Prostate gland (tissue), 2 donors: Measurements from ENCODE around the gene MACO1. TPM values are rescaled to one million over a fixed set of nuclear protein-coding genes. Genes with fewer than 3 reads are reported as not detected.

Source experiments
- DNase-seq: peaks from one replicate; pipeline ENCODE4 v3.0.0-alpha.2; 2019; ENCODE audit warnings: low spot score
- H3K27ac ChIP-seq, 2 donors: fragments of 200-600 bp; sonication (generic); 2 replicates each; pipeline ENCODE4 v1.5.1; 2017 to 2019
- H3K27me3 ChIP-seq: fragments of 200-600 bp; sonication (generic); replicated peaks from 2 replicates; pipeline ENCODE4 v1.5.1; 2019; ENCODE audit not compliant: insufficient read depth
- H3K36me3 ChIP-seq, 2 donors: fragments of 200-600 bp; sonication (generic); 1 replicate in 1 of 2; 2 replicates in 1 of 2; pipeline versions ENCODE4 v1.5.1 to v1.8.1; 2017 to 2019
- H3K4me1 ChIP-seq: fragments of 200-600 bp; sonication (generic); replicated peaks from 2 replicates; pipeline ENCODE4 v1.5.1; 2019
- H3K4me3 ChIP-seq, 2 donors: fragments of 200-600 bp; sonication (generic); 2 replicates each; pipeline ENCODE4 v1.5.1; 2017 to 2019
- H3K9me3 ChIP-seq: fragments of 200-600 bp; sonication (generic); 2 replicates; pipeline ENCODE4 v1.5.1; 2017
- POLR2A ChIP-seq: fragments of 450-650 bp; IDR thresholded peaks from one replicate; pipeline ENCODE4 v1.6.1; 2016; ENCODE audit warnings: antibody characterized with exemption, mild to moderate bottlenecking
- POLR2AphosphoS5 ChIP-seq: sonication (generic); formaldehyde crosslinking; IDR thresholded peaks from one replicate; pipeline ENCODE4 v1.6.1; 2017; ENCODE audit warnings: antibody characterized with exemption
- WGBS: methylation state at CpG from one replicate; pipeline ENCODE4 v1.1.5; 2018; 5-methylcytosine and 5-hydroxymethylcytosine counted together
- intact Hi-C: fragments of 100-400 bp; cut with DNase I; formaldehyde crosslinking; loops from one replicate; pipeline ENCODE4 v1.14.2; 2022
- total RNA-seq, 2 donors: library from RNA; depleted of rRNA; stranded (reverse); fragments of >200 nt; gene quantifications; one replicate each; pipeline ENCODE4 v1.1.0, GENCODE V29; 2016
- TF ChIP-seq, protein P1 (sequence below), 4 experiments: fragments of 200-600 bp in 2 of 4; fragments of 450-650 bp in 2 of 4; sonication (generic) in 2 of 4; IDR thresholded peaks; 1 replicate in 3 of 4; 2 replicates in 1 of 4; pipeline ENCODE4 v1.5.1; 2016 to 2019; ENCODE audit warnings: antibody characterized with exemption in 4 of 4, mild to moderate bottlenecking in 2 of 4, moderate library complexity in 2 of 4

The MACO1 gene
- total RNA-seq, 2 donors from 2014 or later: 25.5 to 31.0 TPM

DNA sequence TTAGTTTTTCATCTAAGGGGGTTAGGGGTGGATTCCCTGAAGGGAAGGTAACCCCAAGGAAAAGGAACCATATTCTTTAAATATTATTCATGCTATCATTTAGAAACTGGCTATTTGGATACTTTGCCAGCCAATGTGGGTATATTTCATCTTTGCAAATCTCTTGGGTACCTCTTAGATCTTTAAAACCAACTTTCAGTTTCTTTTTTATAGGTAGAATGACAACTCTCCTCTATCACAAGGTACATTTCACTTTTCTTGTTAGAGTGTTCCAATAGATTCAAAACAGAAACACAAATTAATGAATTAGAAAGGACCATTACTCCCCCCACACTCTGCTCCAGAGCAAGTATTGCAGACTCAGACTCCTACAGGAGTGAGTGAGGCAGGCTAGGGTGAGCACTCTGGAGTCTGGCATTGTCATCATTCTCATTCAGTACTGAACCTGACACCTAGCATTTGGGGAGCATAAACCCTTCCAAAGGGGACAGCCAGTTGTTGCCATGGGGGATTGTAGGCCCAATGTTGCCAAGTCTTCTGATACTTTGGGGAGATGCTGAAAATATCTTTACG, 43.0 kb downstream of the MACO1 start:
- intact Hi-C loops: no loop called here
- TF ChIP-seq POLR2AphosphoS5: no peak
- TF ChIP-seq, protein P1, sequence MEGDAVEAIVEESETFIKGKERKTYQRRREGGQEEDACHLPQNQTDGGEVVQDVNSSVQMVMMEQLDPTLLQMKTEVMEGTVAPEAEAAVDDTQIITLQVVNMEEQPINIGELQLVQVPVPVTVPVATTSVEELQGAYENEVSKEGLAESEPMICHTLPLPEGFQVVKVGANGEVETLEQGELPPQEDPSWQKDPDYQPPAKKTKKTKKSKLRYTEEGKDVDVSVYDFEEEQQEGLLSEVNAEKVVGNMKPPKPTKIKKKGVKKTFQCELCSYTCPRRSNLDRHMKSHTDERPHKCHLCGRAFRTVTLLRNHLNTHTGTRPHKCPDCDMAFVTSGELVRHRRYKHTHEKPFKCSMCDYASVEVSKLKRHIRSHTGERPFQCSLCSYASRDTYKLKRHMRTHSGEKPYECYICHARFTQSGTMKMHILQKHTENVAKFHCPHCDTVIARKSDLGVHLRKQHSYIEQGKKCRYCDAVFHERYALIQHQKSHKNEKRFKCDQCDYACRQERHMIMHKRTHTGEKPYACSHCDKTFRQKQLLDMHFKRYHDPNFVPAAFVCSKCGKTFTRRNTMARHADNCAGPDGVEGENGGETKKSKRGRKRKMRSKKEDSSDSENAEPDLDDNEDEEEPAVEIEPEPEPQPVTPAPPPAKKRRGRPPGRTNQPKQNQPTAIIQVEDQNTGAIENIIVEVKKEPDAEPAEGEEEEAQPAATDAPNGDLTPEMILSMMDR (IDR thresholded peaks at IDR 0.05): no peak
- H3K27me3 ChIP-seq: no peaks in the 10 kb centered on the region
- H3K4me3 ChIP-seq: no peak overlapping the region
- WGBS: 94% methylated on average over 1 of the region's 1 CpG
- no peaks in the 10 kb centered on the region for H3K4me1 ChIP-seq
- no peak overlapping the region for H3K27ac ChIP-seq
- H3K36me3 ChIP-seq: no peaks in the 10 kb centered on the region
- no peaks in the 10 kb centered on the region for H3K9me3 ChIP-seq
- no peak for DNase-seq

DNA sequence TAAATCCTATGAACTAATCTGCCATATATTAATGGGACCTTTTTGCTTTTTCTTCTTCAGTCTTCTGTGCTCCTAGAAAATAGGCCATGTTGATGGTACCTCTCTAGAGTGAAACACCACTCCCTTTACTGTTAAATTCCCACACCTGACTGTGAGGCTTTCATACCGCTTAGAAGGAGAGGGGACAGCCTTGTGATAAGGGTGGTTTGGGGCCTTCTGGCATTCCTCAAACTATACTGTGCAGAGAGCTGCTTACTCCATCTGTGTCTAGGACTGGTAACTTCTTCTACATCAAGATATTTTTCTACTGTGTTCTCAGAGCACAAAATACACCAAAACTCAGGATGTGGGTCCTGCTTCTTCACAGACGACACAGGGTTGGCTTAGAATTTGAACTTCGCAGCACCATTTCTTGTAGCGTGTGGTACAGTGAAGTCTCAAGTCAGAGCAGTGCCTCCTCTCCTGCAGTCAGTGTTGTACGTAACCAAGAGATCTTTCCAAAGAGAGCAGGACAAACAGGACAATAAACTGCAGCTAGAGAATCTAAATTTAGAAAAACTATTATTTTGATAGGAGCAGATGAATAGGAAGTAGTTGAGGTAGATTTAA, 43.8 kb downstream of the MACO1 start:
- no peak for DNase-seq
- TF ChIP-seq, protein P1 (IDR thresholded peaks at IDR 0.05): no peak
- TF ChIP-seq POLR2A (no peak), POLR2AphosphoS5 (no peak)
- Histone ChIP-seq H3K4me3 (no peak overlapping the region), H3K4me1 (peaks cover 6% of the 10 kb centered on the region), H3K27ac (no peak overlapping the region), H3K27me3 (no peaks in the 10 kb centered on the region), H3K9me3 (no peaks in the 10 kb centered on the region), H3K36me3 (no peaks in the 10 kb centered on the region)
- intact Hi-C loops: no loop called here
- WGBS: 82% methylated on average over 5 of the region's 5 CpGs

DNA sequence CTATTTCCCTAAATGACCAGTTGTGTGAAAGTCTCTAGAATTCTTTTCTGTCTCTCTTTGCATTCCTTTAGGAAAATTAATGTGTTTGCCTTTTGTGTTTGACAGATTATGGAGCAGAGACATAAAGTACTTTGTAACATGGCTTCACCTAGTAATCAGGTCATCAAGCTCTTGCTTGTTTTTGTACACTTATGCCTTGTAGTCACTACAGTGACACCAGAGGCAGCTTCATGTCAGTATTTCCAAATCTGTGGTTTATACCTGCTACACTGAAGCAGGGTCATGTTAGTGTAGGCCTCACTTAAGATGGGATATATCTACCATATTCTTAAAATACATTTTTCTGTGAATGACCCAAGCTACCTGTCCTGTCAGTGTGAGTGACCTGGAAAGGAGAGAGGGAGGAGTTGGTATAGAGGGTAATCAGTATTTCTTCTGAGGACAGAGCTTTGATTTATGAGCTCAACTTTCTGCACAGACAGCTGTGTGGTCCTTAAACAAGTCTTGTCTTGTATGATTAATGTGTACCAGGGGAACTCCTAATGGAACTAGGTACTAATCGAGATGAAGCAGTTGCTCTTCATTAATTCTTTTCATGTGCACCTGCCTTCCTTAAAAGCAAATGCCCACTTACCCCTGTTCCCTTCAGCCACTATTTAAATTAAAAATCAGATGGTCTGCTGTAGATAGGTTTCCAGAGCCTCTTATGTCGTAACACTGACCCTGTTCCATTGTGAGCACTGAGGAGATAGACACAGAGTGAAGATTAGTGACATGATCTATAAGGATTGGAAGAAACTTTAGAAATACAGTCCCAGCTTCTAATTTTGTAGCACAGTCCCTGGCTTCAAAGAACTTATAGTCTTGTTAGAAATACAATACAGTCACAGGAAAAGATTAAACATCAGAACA, 45.7 kb downstream of the MACO1 start:
- Histone ChIP-seq H3K36me3 (no peaks in the 10 kb centered on the region), H3K4me1 (peaks cover 6% of the 10 kb centered on the region), H3K27me3 (no peaks in the 10 kb centered on the region), H3K9me3 (no peaks in the 10 kb centered on the region), H3K27ac (peak overlapping the region in 1 of 2 donors; percentile 65), H3K4me3 (no peak overlapping the region)
- peak; percentile 26 for TF ChIP-seq POLR2AphosphoS5
- TF ChIP-seq, protein P1 (IDR thresholded peaks at IDR 0.05): no peak
- intact Hi-C loops: no loop called here
- 52% methylated on average over 2 of the region's 2 CpGs for WGBS
- no peak for DNase-seq

DNA sequence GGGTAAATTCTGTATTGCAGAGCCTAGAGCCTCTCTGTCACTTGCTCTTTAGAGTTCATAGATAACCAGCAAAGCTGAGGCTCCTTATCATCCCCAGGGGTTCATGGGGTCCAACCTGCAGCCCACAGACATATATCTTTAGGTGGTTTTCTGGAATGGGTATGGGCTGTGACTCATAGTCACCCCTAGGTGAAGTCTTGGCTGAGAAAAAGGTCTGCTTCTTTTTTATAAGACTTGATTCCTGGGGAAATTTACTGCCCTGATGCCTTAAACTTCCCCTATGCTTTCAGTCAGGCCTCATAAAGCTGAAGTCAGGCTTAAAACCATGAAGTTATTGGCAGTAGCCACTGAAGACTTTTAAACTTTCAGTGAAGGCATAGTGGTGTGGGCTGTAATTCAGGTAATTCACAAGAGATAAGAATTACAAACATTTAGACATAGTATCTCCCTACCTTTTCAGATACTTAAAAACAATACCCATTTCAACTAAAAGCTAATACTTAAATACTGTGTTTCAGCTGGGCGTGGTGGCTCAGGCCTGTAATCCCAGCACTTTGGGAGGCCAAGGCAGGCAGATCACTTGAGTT, 46.8 kb downstream of the MACO1 start:
- Histone ChIP-seq H3K27ac (peak overlapping the region; percentile 45 to 65), H3K4me1 (peaks cover 6% of the 10 kb centered on the region), H3K27me3 (no peaks in the 10 kb centered on the region), H3K36me3 (no peaks in the 10 kb centered on the region), H3K9me3 (no peaks in the 10 kb centered on the region), H3K4me3 (no peak overlapping the region)
- TF ChIP-seq POLR2A: no peak
- TF ChIP-seq, protein P1 (IDR thresholded peaks at IDR 0.05): no peak
- no peak for TF ChIP-seq POLR2AphosphoS5
- no peak for DNase-seq
- WGBS: 58% methylated on average over 1 of the region's 1 CpG
- intact Hi-C loops: no loop called here
